GM23338 (cell line): ENCODE data around the gene MYH6.

Source experiments
- CTCF ChIP-seq, 2 experiments: fragments of 200-600 bp in 1 of 2; sonication (generic) in 1 of 2; conservative IDR thresholded peaks; 2 replicates each; pipeline versions ENCODE4 v1.5.1 to v1.6.1; 2016 to 2017; ENCODE audit warnings: antibody characterized with exemption in 2 of 2, low read depth in 2 of 2, mild to moderate bottlenecking in 2 of 2, moderate library complexity in 1 of 2
- ETS1 ChIP-seq: IDR thresholded peaks from 2 replicates; pipeline ENCODE4 v1.6.1; 2016; ENCODE audit warnings: antibody characterized with exemption
- EZH2 ChIP-seq: fragments of 200-600 bp; sonication (generic); IDR thresholded peaks from one replicate; pipeline ENCODE4 v1.8.0; 2017; ENCODE audit warnings: antibody characterized with exemption, mild to moderate bottlenecking, low read depth; ENCODE audit not compliant: unreplicated experiment
- EZH2phosphoT487 ChIP-seq: fragments of 200-600 bp; sonication (generic); IDR thresholded peaks from one replicate; pipeline ENCODE4 v1.8.1; 2018; ENCODE audit warnings: antibody characterized with exemption; ENCODE audit not compliant: unreplicated experiment
- NANOG ChIP-seq: IDR thresholded peaks from 2 replicates; pipeline ENCODE4 v1.6.1; 2016; ENCODE audit warnings: antibody characterized with exemption, borderline replicate concordance
- POLR2AphosphoS5 ChIP-seq: IDR thresholded peaks from 2 replicates; pipeline ENCODE4 v1.6.1; 2016; ENCODE audit warnings: antibody characterized with exemption, low read depth
- REST ChIP-seq: IDR thresholded peaks from one replicate; pipeline ENCODE4 v1.6.1; 2018; ENCODE audit warnings: antibody characterized with exemption; ENCODE audit not compliant: unreplicated experiment

GRCh38 chr14:23405096-23405495 is 3.0 kb downstream of the MYH6 start:
- TF ChIP-seq CTCF (conservative IDR thresholded peaks at IDR 0.05; ENCODE audit: low read depth in 2 of 2) (no peak), EZH2phosphoT487 (no peak), EZH2 (no peak), REST (no peak), ETS1 (no peak), POLR2AphosphoS5 (no peak), NANOG (no peak)
